AG09319 (cell line): ENCODE measurements around the gene METTL8.
A peak's percentile ranks its signal among the peaks of the same experiment; 100 is the strongest.

ENCODE experiments used
- DNase-seq: peaks from one replicate; pipeline ENCODE4 v3.0.0-alpha.2; 2010; ENCODE audit warnings: low read depth; ENCODE audit errors: extremely low read depth
- TF ChIP-seq, protein P1 (sequence below): IDR thresholded peaks from 2 replicates; pipeline ENCODE4 v1.5.1; 2011; ENCODE audit warnings: low read depth, mild to moderate bottlenecking, inconsistent platforms, low read length, moderate library complexity

The METTL8 gene

DNA sequence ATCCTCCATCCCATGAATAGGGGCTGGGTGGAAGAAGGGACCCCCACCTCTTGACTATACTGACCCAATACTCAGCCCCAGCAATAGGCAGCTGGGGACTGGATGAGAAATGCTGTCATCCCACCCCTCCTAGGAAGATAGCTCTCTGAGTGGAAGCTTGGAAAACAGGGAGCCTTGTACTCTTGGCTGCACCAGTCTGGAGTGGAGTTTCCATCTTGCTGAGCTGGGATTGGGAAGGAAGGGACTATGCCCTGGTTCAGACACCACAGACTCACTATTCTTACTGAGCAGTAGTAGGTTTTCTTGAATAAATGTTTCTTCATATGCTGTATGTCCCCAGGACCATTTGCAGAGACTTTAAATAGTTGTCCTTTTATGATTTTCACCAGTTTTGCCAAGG, 7.7 kb upstream of the METTL8 start:
- TF ChIP-seq, protein P1, sequence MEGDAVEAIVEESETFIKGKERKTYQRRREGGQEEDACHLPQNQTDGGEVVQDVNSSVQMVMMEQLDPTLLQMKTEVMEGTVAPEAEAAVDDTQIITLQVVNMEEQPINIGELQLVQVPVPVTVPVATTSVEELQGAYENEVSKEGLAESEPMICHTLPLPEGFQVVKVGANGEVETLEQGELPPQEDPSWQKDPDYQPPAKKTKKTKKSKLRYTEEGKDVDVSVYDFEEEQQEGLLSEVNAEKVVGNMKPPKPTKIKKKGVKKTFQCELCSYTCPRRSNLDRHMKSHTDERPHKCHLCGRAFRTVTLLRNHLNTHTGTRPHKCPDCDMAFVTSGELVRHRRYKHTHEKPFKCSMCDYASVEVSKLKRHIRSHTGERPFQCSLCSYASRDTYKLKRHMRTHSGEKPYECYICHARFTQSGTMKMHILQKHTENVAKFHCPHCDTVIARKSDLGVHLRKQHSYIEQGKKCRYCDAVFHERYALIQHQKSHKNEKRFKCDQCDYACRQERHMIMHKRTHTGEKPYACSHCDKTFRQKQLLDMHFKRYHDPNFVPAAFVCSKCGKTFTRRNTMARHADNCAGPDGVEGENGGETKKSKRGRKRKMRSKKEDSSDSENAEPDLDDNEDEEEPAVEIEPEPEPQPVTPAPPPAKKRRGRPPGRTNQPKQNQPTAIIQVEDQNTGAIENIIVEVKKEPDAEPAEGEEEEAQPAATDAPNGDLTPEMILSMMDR: no peak

DNA sequence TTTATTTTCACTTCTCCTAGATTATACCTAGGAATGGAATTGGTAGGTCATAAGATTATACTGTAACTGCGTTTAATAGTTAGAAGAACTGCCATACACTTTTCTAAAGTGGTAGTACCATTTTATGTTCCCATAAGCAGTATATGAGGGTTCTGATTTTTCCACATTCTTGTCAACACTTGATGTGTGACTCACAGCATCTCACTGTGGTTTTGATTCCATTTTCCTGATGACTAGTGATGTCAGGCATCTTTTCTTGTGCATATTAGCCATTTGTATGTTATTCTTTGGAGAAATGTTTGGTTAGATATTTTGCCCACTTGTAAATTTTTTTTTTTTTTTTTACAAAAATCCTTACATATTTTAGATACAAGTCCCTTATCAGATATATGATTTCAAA, 2.5 kb upstream of the METTL8 start:
- no peak for DNase-seq
- TF ChIP-seq, protein P1: no peak

More for the DNA sequence above, 7.7 kb upstream of the METTL8 start:
- no peak for DNase-seq

DNA sequence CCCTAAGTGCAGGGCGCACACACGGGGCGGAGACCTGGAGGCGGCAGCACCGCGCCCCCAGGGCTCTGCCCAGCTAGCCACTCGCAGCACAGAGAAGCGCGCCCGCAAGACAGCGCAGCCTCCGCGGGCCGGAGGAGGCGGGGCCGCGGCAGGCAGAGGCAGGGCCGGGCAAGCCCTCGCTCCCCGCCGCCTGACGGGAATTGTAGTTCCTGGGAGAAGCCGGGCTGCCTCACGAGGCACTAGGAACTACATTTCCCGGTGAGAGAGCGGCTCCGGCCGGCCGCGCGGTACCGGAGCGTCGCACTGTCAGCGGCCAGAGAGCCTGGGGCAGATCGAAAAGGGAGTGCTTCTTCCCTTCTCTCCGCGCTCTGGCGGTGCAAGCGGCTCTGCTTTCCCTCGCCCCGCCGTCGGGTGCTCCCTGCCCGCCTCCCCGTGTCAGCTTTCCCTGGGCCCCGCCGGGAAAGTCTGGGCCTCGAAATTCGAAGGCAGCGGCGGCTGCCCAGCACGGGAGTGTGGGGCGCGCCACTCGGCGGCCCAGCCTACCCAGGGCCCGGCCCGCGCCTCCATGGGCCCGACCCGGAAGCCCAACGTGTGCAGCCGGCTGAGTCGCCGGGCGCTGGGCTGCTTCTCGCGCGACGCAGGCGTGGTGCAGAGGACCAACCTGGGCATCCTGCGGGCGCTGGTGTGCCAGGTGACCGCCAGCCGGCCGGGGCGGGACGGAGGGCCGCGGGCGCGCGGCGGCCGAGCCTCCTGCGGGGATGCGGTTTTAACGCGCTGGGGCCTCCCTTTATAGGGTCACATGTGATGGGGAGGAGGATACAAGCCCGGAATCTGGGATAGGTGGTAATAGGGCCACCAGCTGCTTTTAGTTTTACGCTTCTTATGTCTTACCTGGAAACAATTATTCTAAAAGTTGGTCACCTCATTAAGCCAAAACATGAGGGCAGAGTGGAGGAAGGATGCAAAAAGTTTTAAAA, 511 bp upstream of the METTL8 start, which contains the start of gene DCAF17:
TSS of gene DCAF17 (plus strand) at position 214 of the 977 bp plus-strand sequence. CDS start at position 566, 352 bp downstream.
- TF ChIP-seq, protein P1: peak; percentile 10
- DNase-seq: peak; percentile 88

DNA sequence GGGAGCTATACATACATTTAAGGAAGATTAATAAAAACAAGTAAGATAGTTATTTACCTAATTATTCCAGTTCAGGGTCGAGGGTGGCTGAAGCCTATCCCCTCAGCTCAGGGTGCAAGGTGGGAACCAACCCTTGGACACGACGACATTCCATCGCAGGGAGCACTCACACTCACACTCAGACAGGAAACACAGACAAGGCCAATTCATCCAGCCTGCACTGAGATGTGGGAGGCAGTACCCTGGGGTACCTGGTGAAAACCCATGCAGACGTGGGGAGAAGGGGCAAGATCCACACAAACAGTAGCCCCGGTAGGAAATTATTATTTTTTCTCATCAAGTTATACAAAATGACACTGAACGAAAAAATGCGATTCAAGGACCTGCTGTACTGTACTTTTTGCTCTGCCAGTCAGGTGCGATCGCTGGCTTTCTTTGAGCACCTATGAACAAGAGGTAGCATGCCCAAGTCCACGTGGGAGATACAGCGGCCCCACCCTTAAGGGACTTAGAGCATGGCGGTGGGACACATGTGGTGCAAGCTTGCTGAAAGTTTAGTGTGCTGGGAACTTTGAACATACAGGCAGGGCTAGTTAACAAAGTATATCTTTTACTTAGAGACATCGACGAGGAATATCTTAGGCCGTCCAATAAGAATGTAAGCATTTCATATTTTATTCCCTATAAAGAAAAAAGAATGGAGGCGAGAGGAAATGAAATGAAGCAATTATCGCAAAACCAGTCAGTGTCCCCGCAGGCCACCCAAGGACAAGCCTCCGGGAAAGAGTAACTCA, 624 bp downstream of the METTL8 start:
- no peak for DNase-seq

DNA sequence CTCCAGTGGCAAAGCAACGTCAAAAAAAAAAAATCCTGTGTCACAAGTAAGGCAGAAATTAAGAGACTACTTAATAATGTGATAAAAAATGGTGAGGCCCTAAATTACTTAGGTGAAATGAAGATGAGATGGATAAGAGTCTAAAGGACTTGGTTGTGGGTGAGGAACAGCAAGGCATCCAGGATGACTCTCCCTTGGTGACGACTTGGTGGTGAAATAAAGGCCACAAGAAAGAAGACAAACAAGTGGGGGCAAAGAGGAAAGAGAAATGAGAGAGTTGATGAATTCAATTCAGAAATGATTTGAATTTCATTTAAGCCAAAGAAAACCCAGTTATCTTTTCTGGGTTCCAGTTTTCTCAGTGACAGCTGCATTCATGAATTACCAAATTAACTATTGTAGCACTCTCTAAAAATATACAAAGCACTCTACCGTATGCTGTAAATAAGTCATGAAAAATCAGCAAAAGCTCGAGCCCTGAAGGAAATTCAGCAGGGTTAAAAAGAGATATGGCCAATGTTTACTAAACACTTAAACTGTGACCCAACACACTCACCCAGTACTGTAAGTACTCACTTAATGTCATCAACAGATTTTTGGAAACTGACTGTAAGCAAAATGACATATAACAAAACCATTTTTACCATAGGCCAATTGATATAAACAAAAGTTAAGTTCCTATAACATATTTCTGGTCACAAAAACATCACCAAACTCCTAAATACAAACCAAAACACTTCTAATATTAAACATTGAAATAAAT, 1.4 kb downstream of the METTL8 start:
- no peak for DNase-seq
- TF ChIP-seq, protein P1: no peak

More for the DNA sequence above, 624 bp downstream of the METTL8 start:
- TF ChIP-seq, protein P1: no peak

DNA sequence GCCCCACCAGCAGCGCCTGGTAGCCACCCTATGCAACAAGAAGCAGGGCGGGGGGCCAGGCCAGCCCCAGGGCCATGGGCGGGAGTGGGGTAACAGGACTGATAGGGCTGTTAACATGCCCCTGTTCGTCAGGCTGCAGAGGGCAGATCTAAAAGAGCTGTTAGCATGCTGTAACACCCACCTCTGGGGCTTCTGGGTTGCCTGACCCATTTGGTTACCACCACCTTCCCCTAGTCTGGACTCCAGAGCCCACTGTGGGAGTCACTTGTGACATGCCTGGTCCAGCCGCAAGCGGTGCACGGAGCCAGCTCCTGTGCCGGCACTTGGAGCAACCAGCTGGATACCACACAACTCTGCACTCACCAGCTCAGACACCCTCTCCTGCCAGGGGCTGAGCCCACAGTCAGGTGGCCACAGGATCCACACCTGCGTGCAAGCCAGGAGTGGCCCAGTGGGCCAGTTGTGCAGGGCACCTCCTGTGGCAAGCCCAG, 2.1 kb downstream of the METTL8 start:
- no peak for DNase-seq
- TF ChIP-seq, protein P1: no peak
